OCI-LY1 (cell line): ENCODE measurements around the gene PKDCC.

Experiments
- H2AFZ ChIP-seq: fragments of 200-600 bp; sonication (generic), shearing (Covaris generic); 2 replicates; pipeline ENCODE4 v1.6.0; 2014; ENCODE audit warnings: antibody characterized with exemption, mild to moderate bottlenecking, low read length
- H3F3A ChIP-seq: fragments of 200-600 bp; sonication (generic), shearing (Covaris generic); 2 replicates; pipeline ENCODE4 v1.6.0; 2014; ENCODE audit warnings: mild to moderate bottlenecking, antibody characterized with exemption, low read length, moderate library complexity; ENCODE audit not compliant: insufficient read depth
- H3K27ac ChIP-seq: fragments of 200-600 bp; sonication (generic); 2 replicates; pipeline ENCODE4 v1.5.1; 2014; ENCODE audit warnings: low read length, mixed run types, mild to moderate bottlenecking, low read depth; ENCODE audit not compliant: poor library complexity, severe bottlenecking
- H3K27me3 ChIP-seq: fragments of 200-600 bp; sonication (generic); 2 replicates; pipeline ENCODE4 v1.6.0; 2014; ENCODE audit warnings: antibody characterized with exemption, mild to moderate bottlenecking, low read length, moderate library complexity; ENCODE audit not compliant: insufficient read depth
- H3K36me3 ChIP-seq: fragments of 200-600 bp; sonication (generic); 2 replicates; pipeline ENCODE4 v1.6.1; 2014; ENCODE audit warnings: mild to moderate bottlenecking, antibody characterized with exemption, low read length, moderate library complexity, mixed read lengths; ENCODE audit not compliant: insufficient read depth
- H3K4me1 ChIP-seq: fragments of 200-600 bp; sonication (generic); 2 replicates; pipeline ENCODE4 v1.5.1; 2014; ENCODE audit warnings: mild to moderate bottlenecking, low read length, moderate library complexity; ENCODE audit not compliant: insufficient read depth, severe bottlenecking
- H3K4me2 ChIP-seq: fragments of 200-600 bp; sonication (generic), shearing (Covaris generic); 2 replicates; pipeline ENCODE4 v1.6.1; 2014; ENCODE audit warnings: low read length
- H3K4me3 ChIP-seq: fragments of 200-600 bp; sonication (generic); 2 replicates; pipeline ENCODE4 v1.5.1; 2014; ENCODE audit warnings: low read length, low read depth, mild to moderate bottlenecking, mixed read lengths; ENCODE audit not compliant: poor library complexity, severe bottlenecking
- H3K79me2 ChIP-seq: fragments of 200-600 bp; shearing (Covaris generic); 2 replicates; pipeline ENCODE4 v1.6.1; 2016; ENCODE audit warnings: mixed run types, low read length, mixed read lengths; ENCODE audit not compliant: insufficient read depth
- H3K9ac ChIP-seq: fragments of 200-600 bp; sonication (generic), shearing (Covaris generic); 2 replicates; pipeline ENCODE4 v1.6.1; 2014; ENCODE audit warnings: mild to moderate bottlenecking, low read length, mixed read lengths
- H3K9me2 ChIP-seq: fragments of 200-600 bp; sonication (generic), shearing (Covaris generic); 2 replicates; pipeline ENCODE4 v1.6.1; 2014; ENCODE audit warnings: low read depth, mild to moderate bottlenecking, low read length, mixed read lengths
- H3K9me3 ChIP-seq: fragments of 200-600 bp; shearing (Covaris generic); 2 replicates; pipeline ENCODE4 v1.6.1; 2014; ENCODE audit warnings: low read length, mixed read lengths
- H4K20me1 ChIP-seq: fragments of 200-600 bp; sonication (generic), shearing (Covaris generic); 2 replicates; pipeline ENCODE4 v1.6.0; 2016; ENCODE audit warnings: mild to moderate bottlenecking, low read length; ENCODE audit not compliant: insufficient read depth
- CTCF ChIP-seq: fragments of 200-600 bp; sonication (generic), shearing (Covaris generic); IDR thresholded peaks from 2 replicates; pipeline ENCODE4 v1.5.1; 2017; ENCODE audit warnings: mild to moderate bottlenecking, antibody characterized with exemption, low read length, moderate library complexity, mixed read lengths
- EZH2 ChIP-seq: fragments of 200-600 bp; sonication (generic), shearing (Covaris generic); IDR thresholded peaks from 2 replicates; pipeline ENCODE4 v1.8.0; 2017; ENCODE audit warnings: borderline replicate concordance, mixed run types, mild to moderate bottlenecking, antibody characterized with exemption, low read length, moderate library complexity, mixed read lengths

The PKDCC gene

GRCh38 chr2:42072349-42073118, 24.7 kb downstream of the PKDCC start:
- no peak overlapping the region for H3K4me2 ChIP-seq
- H3F3A ChIP-seq, result no peaks in the 10 kb centered on the region
- H3K9me3 ChIP-seq, result no peaks in the 10 kb centered on the region
- H4K20me1 ChIP-seq, result no peaks in the 10 kb centered on the region
- H3K27me3 ChIP-seq, result no peaks in the 10 kb centered on the region
- H3K9me2 ChIP-seq, result no peaks in the 10 kb centered on the region
- H3K36me3 ChIP-seq, result no peaks in the 10 kb centered on the region
- no peak overlapping the region for H3K4me3 ChIP-seq
- H3K4me1 ChIP-seq, result no peaks in the 10 kb centered on the region
- TF ChIP-seq EZH2, result no peak
- no peak for TF ChIP-seq CTCF
- H2AFZ ChIP-seq, result no peak overlapping the region
- H3K27ac ChIP-seq, result no peak overlapping the region
- no peak overlapping the region for H3K9ac ChIP-seq
- H3K79me2 ChIP-seq, result no peaks in the 10 kb centered on the region

- Histone ChIP-seq H3F3A (no peaks in the 10 kb centered on the region), H3K27ac (no peak overlapping the region), H4K20me1 (no peaks in the 10 kb centered on the region), H2AFZ (no peak overlapping the region), H3K9me3 (no peaks in the 10 kb centered on the region), H3K9me2 (no peaks in the 10 kb centered on the region), H3K4me2 (no peak overlapping the region), H3K9ac (no peak overlapping the region), H3K79me2 (no peaks in the 10 kb centered on the region), H3K4me1 (no peaks in the 10 kb centered on the region), H3K36me3 (no peaks in the 10 kb centered on the region), H3K4me3 (no peak overlapping the region), H3K27me3 (no peaks in the 10 kb centered on the region)
- TF ChIP-seq EZH2, result no peak
- TF ChIP-seq CTCF, result no peak
Measured at GRCh38 chr2:42073739-42074503, 26.1 kb downstream of the PKDCC start.

- no peaks in the 10 kb centered on the region for H3K9me2 ChIP-seq
- H3K9me3 ChIP-seq, result no peaks in the 10 kb centered on the region
- H3K79me2 ChIP-seq, result no peaks in the 10 kb centered on the region
- no peak overlapping the region for H2AFZ ChIP-seq
- H3K36me3 ChIP-seq, result no peaks in the 10 kb centered on the region
- no peak for TF ChIP-seq EZH2
- no peaks in the 10 kb centered on the region for H3K4me1 ChIP-seq
- no peak overlapping the region for H3K27ac ChIP-seq
- H3K9ac ChIP-seq, result no peak overlapping the region
- no peaks in the 10 kb centered on the region for H4K20me1 ChIP-seq
- H3K27me3 ChIP-seq, result no peaks in the 10 kb centered on the region
- no peak overlapping the region for H3K4me2 ChIP-seq
- H3F3A ChIP-seq, result no peaks in the 10 kb centered on the region
- no peak overlapping the region for H3K4me3 ChIP-seq
Measured at GRCh38 chr2:42074661-42075060, 26.8 kb downstream of the PKDCC start.
